OCI-LY1 (cell line): ENCODE data around the gene TMEM62.

Experiments
- H2AFZ ChIP-seq: fragments of 200-600 bp; sonication (generic), shearing (Covaris generic); 2 replicates; pipeline ENCODE4 v1.6.0; 2014; ENCODE audit warnings: antibody characterized with exemption, mild to moderate bottlenecking, low read length
- H3F3A ChIP-seq: fragments of 200-600 bp; sonication (generic), shearing (Covaris generic); 2 replicates; pipeline ENCODE4 v1.6.0; 2014; ENCODE audit warnings: mild to moderate bottlenecking, antibody characterized with exemption, low read length, moderate library complexity; ENCODE audit not compliant: insufficient read depth
- H3K27ac ChIP-seq: fragments of 200-600 bp; sonication (generic); 2 replicates; pipeline ENCODE4 v1.5.1; 2014; ENCODE audit warnings: low read length, mixed run types, mild to moderate bottlenecking, low read depth; ENCODE audit not compliant: poor library complexity, severe bottlenecking
- H3K27me3 ChIP-seq: fragments of 200-600 bp; sonication (generic); 2 replicates; pipeline ENCODE4 v1.6.0; 2014; ENCODE audit warnings: antibody characterized with exemption, mild to moderate bottlenecking, low read length, moderate library complexity; ENCODE audit not compliant: insufficient read depth
- H3K36me3 ChIP-seq: fragments of 200-600 bp; sonication (generic); 2 replicates; pipeline ENCODE4 v1.6.1; 2014; ENCODE audit warnings: mild to moderate bottlenecking, antibody characterized with exemption, low read length, moderate library complexity, mixed read lengths; ENCODE audit not compliant: insufficient read depth
- H3K4me1 ChIP-seq: fragments of 200-600 bp; sonication (generic); 2 replicates; pipeline ENCODE4 v1.5.1; 2014; ENCODE audit warnings: mild to moderate bottlenecking, low read length, moderate library complexity; ENCODE audit not compliant: insufficient read depth, severe bottlenecking
- H3K4me2 ChIP-seq: fragments of 200-600 bp; sonication (generic), shearing (Covaris generic); 2 replicates; pipeline ENCODE4 v1.6.1; 2014; ENCODE audit warnings: low read length
- H3K4me3 ChIP-seq: fragments of 200-600 bp; sonication (generic); 2 replicates; pipeline ENCODE4 v1.5.1; 2014; ENCODE audit warnings: low read length, low read depth, mild to moderate bottlenecking, mixed read lengths; ENCODE audit not compliant: poor library complexity, severe bottlenecking
- H3K79me2 ChIP-seq: fragments of 200-600 bp; shearing (Covaris generic); 2 replicates; pipeline ENCODE4 v1.6.1; 2016; ENCODE audit warnings: mixed run types, low read length, mixed read lengths; ENCODE audit not compliant: insufficient read depth
- H3K9ac ChIP-seq: fragments of 200-600 bp; sonication (generic), shearing (Covaris generic); 2 replicates; pipeline ENCODE4 v1.6.1; 2014; ENCODE audit warnings: mild to moderate bottlenecking, low read length, mixed read lengths
- H3K9me2 ChIP-seq: fragments of 200-600 bp; sonication (generic), shearing (Covaris generic); 2 replicates; pipeline ENCODE4 v1.6.1; 2014; ENCODE audit warnings: low read depth, mild to moderate bottlenecking, low read length, mixed read lengths
- H3K9me3 ChIP-seq: fragments of 200-600 bp; shearing (Covaris generic); 2 replicates; pipeline ENCODE4 v1.6.1; 2014; ENCODE audit warnings: low read length, mixed read lengths
- H4K20me1 ChIP-seq: fragments of 200-600 bp; sonication (generic), shearing (Covaris generic); 2 replicates; pipeline ENCODE4 v1.6.0; 2016; ENCODE audit warnings: mild to moderate bottlenecking, low read length; ENCODE audit not compliant: insufficient read depth
- CTCF ChIP-seq: fragments of 200-600 bp; sonication (generic), shearing (Covaris generic); IDR thresholded peaks from 2 replicates; pipeline ENCODE4 v1.5.1; 2017; ENCODE audit warnings: mild to moderate bottlenecking, antibody characterized with exemption, low read length, moderate library complexity, mixed read lengths
- EZH2 ChIP-seq: fragments of 200-600 bp; sonication (generic), shearing (Covaris generic); IDR thresholded peaks from 2 replicates; pipeline ENCODE4 v1.8.0; 2017; ENCODE audit warnings: borderline replicate concordance, mixed run types, mild to moderate bottlenecking, antibody characterized with exemption, low read length, moderate library complexity, mixed read lengths

TMEM62 gene

GRCh38 chr15:43133430-43134156 is at the start of gene TMEM62:
Gene TMEM62, plus strand, starts transcription at chr15:43133586. Its CDS starts 217 bp downstream, at chr15:43133803.
- no peaks in the 10 kb centered on the region for H3F3A ChIP-seq

GRCh38 chr15:43085921-43086320 is 47.5 kb upstream of the TMEM62 start:
- H4K20me1 ChIP-seq: no peaks in the 10 kb centered on the region
- TF ChIP-seq CTCF (no peak), EZH2 (no peak)
- H3K9ac ChIP-seq: no peak overlapping the region

More at GRCh38 chr15:43133430-43134156, at the start of gene TMEM62:
- H3K9me3 ChIP-seq: no peaks in the 10 kb centered on the region
- H3K27me3 ChIP-seq: no peaks in the 10 kb centered on the region
- H3K9me2 ChIP-seq: no peaks in the 10 kb centered on the region
- peaks cover 22% of the 10 kb centered on the region for H3K36me3 ChIP-seq
- no peak for TF ChIP-seq CTCF
- TF ChIP-seq EZH2: no peak
- peak within 1 kb of the TSS; percentile 97 for H3K4me3 ChIP-seq
- H2AFZ ChIP-seq: peak within 1 kb of the TSS; percentile 93
- peak within 1 kb of the TSS; percentile 55 for H3K27ac ChIP-seq
- peak within 1 kb of the TSS; percentile 99 for H3K4me2 ChIP-seq
- H3K79me2 ChIP-seq: peaks cover 12% of the 10 kb centered on the region
- H3K9ac ChIP-seq: peak within 1 kb of the TSS; percentile 88
- peaks cover 22% of the 10 kb centered on the region for H3K4me1 ChIP-seq
- no peaks in the 10 kb centered on the region for H4K20me1 ChIP-seq

GRCh38 chr15:43086551-43086950 is 46.8 kb upstream of the TMEM62 start:
- H3K4me2 ChIP-seq: no peak overlapping the region
- H3K9me2 ChIP-seq: no peaks in the 10 kb centered on the region
- TF ChIP-seq CTCF: no peak
- no peak for TF ChIP-seq EZH2
- no peak overlapping the region for H3K4me3 ChIP-seq
- H3K9me3 ChIP-seq: no peaks in the 10 kb centered on the region
- no peak overlapping the region for H2AFZ ChIP-seq
- no peaks in the 10 kb centered on the region for H3F3A ChIP-seq
- H3K27me3 ChIP-seq: no peaks in the 10 kb centered on the region
- no peak overlapping the region for H3K27ac ChIP-seq
- peaks cover 49% of the 10 kb centered on the region for H3K36me3 ChIP-seq
- no peaks in the 10 kb centered on the region for H3K4me1 ChIP-seq
- H3K9ac ChIP-seq: no peak overlapping the region
- no peaks in the 10 kb centered on the region for H4K20me1 ChIP-seq
- peaks cover 28% of the 10 kb centered on the region for H3K79me2 ChIP-seq

More at GRCh38 chr15:43085921-43086320, 47.5 kb upstream of the TMEM62 start:
- Histone ChIP-seq H3K9me3 (no peaks in the 10 kb centered on the region), H3K36me3 (peaks cover 51% of the 10 kb centered on the region), H3K4me1 (no peaks in the 10 kb centered on the region), H3K79me2 (peaks cover 25% of the 10 kb centered on the region), H3K27ac (no peak overlapping the region), H3K4me2 (no peak overlapping the region), H3K4me3 (no peak overlapping the region), H3K9me2 (no peaks in the 10 kb centered on the region), H3K27me3 (no peaks in the 10 kb centered on the region), H2AFZ (no peak overlapping the region), H3F3A (no peaks in the 10 kb centered on the region)
